HG03342 (cell line): ENCODE results near the gene SQSTM1.
A peak's percentile ranks its signal among the peaks of the same experiment; 100 is the strongest.

Experiments used
- ATAC-seq: cut with Tn5 transposase; IDR thresholded peaks from one replicate; pipeline ENCODE4 v1.9.1; 2021; ENCODE audit warnings: mild to moderate bottlenecking, moderate library complexity; ENCODE audit not compliant: unreplicated experiment

SQSTM1 gene

GRCh38 chr5:179794575-179794974, 26.1 kb upstream of the SQSTM1 start:
- no peak for ATAC-seq

DNA sequence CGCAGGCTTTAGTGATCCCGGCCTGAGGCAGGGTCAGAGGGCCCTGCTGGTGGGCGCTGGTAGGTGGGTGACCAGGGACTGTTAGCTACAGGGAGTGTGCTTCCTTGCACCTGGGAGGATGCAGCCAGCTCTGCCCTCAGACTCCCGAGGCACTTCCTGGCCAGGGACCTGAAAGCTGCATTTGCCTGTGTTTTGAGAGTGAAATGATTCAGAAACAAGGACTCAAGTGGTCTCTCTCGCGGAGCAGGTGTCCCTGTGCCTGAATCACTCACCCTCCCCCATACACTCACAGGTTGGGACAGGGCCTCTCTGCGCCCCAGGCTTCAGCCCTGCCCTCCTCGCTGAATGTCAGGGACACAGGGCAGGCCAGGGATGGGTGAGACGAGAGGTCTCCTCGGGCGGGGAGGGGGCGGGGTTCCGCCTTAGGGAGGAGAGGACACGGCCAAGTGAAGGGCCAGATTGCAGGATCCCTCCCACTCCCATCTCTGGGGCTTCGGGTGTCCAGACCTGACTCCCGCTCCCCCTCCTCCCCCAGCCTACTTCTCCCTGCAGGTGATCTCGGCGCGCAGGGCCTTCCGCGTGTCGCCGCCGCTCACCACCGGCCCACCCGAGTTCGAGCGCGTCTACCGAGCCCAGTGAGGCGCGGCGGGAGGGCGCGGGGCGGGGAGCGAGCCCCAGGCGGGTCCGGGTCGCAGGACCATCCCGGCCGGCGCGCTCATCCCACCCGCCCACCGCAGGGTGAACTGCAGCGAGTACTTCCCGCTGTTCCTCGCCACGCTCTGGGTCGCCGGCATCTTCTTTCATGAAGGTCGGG, 25.4 kb upstream of the SQSTM1 start:
- ATAC-seq, result peak; percentile 1

DNA sequence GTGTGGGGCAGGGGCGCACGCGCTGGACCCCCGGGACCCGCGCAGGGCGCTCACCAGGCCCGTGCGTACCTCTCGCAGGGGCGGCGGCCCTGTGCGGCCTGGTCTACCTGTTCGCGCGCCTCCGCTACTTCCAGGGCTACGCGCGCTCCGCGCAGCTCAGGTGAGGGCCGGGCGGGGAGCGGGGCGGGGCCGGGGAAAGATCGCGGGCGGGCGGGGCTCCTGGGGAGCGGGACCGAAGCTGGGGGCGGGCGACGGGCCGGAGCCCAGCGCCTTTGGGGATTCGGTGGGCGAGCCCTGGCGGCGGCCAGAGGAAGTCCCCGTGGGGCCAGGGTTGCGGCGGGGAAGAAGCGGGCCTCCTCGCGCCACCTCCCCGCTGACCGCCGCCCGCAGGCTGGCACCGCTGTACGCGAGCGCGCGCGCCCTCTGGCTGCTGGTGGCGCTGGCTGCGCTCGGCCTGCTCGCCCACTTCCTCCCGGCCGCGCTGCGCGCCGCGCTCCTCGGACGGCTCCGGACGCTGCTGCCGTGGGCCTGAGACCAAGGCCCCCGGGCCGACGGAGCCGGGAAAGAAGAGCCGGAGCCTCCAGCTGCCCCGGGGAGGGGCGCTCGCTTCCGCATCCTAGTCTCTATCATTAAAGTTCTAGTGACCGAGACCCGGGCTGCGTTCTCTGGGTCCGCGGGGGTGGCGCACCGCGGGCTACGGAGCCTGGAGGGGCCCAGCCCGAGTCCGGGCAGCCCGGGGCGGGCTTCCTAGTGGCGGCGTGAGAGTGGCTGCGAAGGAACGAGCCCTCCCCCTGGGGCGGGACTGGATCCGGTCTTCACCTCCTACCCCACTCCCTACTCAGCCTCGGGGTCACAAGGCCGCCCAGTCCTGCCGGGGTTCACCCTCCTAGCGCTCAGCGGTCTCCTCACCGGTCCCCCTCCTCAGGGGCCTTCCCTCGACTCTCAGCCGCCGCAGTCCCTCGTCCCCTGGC, 24.6 kb upstream of the SQSTM1 start:
- peak; percentile 66 for ATAC-seq

DNA sequence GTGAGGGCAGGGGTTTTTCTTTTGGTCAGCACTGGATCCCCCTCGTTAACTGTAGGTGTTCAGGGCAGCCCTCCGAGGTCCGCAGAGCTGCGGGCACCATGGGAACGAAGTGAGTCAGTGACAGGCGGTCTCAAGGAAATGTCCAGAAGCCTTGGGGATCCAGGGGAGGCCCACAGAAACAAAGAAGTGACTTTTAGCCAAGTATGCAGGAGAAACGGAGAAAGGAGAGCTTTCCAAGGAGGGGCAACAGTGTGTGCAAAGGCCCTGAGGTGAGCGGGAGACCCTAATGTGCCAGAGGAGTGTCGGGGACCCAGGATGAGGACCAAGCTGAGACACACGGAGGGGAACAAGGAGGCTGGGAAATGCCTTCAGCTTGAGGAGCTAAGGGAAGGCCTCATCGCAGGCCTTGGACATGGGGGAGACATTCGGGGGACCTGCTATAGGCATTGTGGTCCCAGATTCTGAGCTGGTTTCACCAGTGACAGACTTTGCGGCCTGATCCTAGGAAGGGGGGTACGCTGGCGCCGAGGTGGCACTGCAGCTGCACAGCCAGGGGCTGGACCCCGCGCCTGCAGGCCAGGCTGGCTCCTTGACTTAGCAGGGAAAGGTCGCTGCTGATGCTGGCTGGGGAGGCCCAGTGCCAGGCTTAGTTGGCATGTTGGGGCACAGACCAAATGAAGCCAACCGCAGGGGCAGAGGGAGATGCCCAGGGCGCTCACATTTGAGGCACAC, 23.7 kb upstream of the SQSTM1 start:
- no peak for ATAC-seq

DNA sequence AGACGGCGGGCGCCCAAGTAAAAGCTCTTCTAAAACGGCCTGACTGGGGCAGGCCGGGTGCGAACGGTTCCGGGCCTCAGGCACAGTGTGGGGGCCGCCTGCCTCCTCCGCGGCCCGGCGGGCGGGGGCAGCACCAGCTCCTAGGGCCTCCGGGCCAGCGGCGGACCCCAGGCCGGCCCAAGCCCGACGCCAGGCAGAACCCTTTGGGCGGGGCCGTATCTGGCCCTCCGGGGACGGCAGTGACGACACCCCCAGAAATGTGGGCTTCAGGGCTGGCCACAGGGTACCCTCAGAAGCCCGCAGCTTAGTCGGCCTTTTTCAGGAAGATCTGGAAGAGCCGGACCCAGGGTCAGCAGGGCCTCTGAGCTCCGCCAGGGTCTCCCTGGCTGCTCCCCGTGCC, 23.0 kb upstream of the SQSTM1 start:
- ATAC-seq, result no peak

DNA sequence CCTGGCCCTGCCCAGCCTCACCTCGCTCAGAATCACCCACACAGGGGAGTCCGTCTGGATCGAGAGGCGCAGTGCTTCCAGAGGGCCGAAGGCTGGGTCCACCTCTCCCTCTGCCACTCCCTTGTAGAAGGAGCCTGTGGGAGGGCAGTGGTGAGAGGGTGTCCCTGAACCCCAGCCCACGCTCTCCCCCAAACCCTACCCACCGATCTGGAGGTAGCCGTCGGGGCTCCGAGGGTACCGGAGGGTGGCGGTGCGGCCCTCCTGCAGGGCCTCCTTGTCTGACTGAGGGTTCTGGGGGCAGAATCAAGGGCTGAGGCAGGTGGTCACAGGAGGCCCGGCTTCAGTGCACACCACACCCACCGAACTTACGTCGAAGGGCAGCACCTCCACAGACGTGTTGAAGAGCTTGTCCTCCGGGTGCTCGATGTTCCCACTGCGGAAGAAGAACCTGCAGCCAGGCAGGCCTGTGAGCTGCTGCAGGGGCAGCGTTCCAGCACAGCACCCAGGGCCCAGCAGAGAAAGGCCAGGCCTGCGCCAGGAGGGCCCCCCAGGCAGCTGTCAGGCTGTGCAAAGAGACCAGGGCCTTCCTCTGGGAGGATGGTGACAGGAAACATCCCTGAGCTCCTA, 22.4 kb upstream of the SQSTM1 start:
- no peak for ATAC-seq

GRCh38 chr5:179798771-179799643, 21.7 kb upstream of the SQSTM1 start:
- ATAC-seq, result no peak

DNA sequence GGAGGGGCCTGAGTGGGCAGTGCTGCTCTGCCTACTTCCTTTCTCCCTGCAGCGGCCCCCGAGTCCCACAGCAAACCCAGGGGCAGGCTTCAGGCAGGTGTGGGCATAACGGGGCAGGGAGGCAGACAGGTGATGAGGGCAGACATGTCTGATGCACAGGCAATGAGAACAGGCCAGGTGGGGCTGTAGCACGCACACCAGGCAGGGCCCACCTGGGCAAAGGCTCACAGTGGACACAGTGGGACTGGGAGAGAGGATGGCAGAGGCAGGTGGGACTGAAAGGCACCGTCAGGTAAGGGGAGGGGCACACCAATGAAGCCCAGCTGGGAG, 21.1 kb upstream of the SQSTM1 start:
- no peak for ATAC-seq

- no peak for ATAC-seq
Observed at GRCh38 chr5:179800071-179800695, 20.5 kb upstream of the SQSTM1 start.

- ATAC-seq, result no peak
Observed at GRCh38 chr5:179800696-179801201, 20.0 kb upstream of the SQSTM1 start.

DNA sequence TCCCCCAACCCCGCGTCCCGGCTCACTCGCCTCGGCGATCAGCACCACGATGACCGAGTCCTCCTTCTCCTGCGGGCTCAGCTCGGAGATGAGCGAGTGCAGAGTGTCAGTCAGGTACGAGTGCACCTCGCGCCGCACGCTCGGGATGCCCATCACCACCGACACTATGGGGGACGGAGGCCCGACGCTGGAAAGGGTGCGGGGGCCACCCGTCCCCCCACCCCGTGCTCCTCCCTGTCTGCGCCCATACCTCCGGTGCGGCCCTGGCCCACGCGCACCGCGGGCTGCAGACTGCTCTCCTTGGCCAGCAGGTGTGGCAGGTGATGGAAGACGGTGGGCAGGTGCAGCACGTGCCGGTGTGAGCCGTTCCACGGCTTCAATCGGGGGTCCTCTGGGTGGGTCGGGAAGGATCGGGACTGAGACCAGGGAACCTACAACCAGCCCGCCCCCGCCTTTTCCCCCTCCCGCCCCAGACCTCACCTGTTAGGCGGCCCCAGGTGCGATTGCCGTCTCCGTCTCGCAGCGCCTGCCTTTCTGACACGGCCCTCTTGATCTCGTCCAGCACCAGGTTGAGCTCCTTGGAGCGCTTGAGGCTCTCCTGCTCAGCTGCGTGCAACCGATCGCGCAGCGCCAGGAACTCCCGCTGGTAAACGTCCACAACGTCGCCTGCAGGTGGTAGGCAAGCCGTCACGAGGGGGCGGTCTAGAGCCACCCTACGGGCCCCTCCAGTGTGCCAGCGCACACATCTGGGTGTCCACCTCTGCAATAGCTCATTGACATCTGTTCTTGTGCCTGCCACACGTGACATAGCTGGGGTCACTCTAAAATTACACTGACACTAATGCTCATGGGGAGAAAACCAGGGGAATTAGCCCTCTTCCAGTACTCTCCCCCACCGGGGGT, 19.1 kb upstream of the SQSTM1 start:
- ATAC-seq, result peak; percentile 39

DNA sequence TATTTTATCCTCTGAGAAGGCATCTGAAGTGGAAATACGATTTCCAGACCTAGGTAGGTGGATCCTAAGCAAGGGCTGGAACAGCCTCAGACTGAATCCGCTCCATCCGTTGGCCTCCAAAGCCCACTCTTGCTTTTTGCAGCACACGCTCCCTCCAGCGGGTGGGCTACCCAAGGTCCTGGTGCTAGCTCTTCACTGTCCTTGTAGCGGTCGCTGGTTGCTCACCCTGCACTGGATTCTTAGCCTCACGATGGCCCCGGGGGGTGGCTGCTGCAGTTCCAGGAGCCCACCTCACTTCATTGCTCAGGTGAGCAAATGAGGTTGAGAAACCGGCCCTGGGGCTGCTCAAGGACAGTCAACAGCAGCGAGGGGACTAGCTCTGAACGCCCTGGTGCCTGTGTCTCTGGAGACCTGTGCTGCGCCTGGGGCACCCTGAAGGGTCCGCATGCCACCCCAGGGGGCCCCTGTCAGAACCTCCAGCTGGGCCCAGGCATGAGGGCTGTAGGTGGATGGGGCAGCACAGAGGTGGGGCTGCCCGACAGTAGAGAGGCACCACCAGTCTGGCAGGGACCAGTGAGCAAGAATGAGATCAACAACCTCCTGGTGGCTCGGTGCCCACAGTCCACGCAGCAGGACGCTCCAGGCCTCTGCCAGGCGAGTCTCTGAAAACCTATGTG, 18.4 kb upstream of the SQSTM1 start:
- ATAC-seq, result no peak

DNA sequence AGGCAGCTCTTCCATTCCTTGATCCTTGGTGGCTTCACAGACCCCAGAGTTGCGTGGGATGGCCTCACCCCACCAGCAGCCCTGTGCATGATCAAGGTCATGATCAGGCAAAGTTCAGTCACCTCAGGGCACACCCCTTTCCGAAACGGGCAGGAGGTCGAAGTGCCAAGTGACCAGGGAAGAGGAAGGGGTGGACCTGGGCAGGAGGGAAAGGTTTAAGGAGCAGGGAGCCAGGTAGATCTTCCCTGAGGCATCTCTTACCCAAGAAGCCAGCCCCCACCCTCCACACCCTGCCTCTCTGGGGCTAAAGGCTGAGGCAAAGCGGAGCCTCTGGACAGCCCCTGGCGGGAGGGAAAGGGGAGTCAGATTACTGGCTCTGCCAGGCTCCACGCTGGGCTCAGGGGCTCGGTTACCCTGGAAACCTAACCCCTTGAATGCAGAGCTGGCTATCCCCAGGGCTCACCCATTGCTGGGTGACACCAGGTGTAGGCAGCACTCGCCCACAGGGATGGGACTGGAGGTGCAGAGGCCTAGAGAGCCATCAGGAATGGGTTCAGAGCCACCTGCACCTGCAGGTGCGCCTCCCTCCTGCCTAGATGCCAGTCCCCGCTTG, 17.6 kb upstream of the SQSTM1 start:
- no peak for ATAC-seq

DNA sequence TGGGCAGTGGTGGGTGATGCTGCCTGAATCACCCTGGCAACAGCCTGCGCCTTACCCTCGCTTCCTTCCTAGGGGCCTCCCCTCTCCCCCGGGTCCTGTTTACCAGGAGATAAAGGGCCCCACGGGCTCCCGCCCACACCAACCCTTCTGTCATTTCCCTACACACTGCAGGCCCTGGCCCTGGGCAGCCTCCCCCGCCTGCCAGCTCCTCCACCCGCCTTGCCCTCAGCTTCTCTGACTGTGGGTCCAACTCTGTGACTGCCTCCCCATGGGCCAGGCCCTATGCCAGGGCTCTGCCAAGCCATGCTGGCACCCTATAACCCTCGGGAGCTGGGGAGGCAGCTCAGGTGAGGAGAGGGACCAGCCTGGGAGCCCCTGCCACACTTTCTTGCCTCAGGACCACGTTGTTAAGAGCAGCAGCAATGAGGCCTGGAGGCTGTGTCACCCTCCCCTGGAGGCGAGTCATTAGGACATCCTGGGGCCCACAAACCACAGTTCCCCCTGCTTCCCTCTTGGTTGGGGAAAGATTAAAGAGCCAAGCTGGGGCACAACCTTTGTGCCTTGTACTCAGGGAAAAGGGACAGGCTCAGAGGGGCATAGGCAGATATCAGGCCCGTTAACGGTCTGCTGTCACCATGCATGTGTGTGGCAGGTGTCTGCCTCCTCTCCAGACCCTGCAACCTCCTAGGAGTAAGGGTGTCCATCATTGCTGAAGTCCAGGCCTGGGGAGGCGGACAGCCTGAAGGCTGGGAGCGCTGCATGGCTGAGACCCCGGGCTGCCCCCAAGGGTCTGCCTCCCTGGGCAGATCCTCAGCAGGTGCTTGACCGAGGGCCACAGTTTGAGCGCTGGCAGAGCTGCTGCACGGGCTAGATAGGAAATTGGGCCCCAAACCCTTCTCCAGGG, 16.8 kb upstream of the SQSTM1 start:
- ATAC-seq, result no peak

DNA sequence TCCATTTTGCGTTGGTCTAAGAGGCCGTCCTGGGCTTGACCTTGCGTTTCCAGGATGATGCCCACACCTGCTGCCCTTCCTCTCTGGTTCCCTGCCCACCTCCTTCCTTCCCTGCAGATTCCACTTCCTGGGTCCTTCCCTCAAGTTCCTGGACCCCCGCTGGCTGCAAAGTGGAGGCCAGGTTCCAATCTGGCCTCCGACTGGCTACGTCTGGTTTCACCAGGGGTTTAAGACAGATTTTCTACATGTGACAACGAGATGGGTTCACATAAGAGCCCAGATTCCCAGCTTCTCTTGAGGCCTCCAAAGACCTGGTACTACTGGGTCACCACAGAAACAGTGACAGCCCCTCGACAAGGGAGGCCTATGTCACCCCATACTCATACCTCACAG, 16.2 kb upstream of the SQSTM1 start:
- ATAC-seq, result no peak

- no peak for ATAC-seq
Observed at GRCh38 chr5:179805070-179805528, 15.6 kb upstream of the SQSTM1 start.
